Measurements from ENCODE around the gene DDX43. TPM values are rescaled to one million over a fixed set of nuclear protein-coding genes. Genes with fewer than 3 reads are reported as not detected.

The DDX43 gene
- total RNA-seq, 1 experiment from 2014 or later = 24.9 TPM

DNA sequence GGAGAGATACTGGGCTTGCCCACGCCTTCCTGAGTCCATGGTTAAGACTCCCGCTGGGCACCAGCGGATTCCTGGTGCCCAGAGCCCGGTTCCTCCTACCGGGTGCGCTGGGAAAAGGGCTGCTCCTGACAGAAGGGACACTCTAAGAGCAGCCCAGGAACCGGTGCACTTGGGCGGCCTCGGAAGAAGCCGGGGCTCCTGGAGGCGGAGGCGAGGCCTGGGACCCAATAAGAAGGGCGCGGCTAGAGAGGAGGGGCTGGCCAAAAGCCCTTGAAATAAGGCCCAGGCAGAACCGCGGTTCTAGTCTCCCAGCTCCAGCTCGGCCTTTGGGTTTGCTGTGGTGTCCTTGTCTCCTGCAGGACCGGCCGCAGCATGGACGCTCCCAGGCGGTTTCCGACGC lies 32.3 kb upstream of the DDX43 start, which contains the start of gene KHDC3L:
Gene KHDC3L, plus strand, starts transcription at position 301 of the 400 bp plus-strand sequence. Its CDS starts 72 bp downstream, at position 373.
- DNase-seq (ENCODE audit: low read depth, low spot score) = no peak
- POLR2A ChIA-PET = no interaction called here
- no TSS peak for BruUV-seq (replicated peaks)

DNA sequence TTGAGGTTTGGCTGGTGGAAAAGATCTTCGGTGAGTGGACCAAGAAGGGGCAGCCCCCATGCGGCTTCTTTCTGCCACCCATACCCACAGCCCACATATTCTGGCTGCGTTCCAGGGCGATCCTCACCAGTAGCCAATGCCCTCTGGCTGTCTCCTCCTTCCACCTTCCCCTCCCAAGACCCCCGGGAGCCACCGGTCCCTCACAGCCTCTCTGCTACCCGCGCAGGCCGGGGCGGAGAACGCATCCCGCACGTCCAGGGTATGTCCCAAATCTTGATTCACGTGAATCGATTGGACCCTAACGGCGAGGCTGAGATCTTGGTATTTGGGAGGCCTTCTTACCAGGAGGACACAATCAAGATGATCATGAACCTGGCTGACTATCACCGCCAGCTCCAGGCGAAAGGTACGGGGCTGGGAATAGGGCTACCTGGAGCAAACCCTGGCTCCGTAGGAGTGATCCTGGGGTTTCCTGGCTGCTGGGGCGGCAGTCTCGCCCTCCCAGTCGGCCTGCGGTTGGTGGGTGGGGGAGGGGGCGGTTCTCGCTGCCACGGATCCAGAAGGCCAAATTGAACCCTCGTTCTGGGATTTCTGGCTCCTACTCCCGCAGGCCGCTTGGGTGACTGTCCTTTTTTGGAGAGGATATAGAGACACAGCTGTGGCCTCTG lies 31.6 kb upstream of the DDX43 start:
- POLR2A ChIA-PET = interaction anchor here (0.7 kb wide), 1 partner anchor 505 kb away, joined by 4 read pairs; no protein-coding TSS in a partner anchor
- no peak for DNase-seq (ENCODE audit: low read depth, low spot score)
- Histone ChIP-seq H3K4me1 (ENCODE audit: control insufficient read depth, insufficient read depth, low read length) (no peaks in the 10 kb centered on the region), H3K4me3 (ENCODE audit: low read depth in 2 of 2, low read length in 2 of 2) (no peak overlapping the region), H3K9me3 (ENCODE audit: control insufficient read depth, insufficient read depth, low read depth, low read length) (no peaks in the 10 kb centered on the region), H3K27me3 (ENCODE audit: control insufficient read depth, insufficient read depth, low read length) (no peaks in the 10 kb centered on the region), H3K27ac (ENCODE audit: low read length) (no peak overlapping the region), H3K36me3 (ENCODE audit: control insufficient read depth, insufficient read depth, low read length) (no peaks in the 10 kb centered on the region)
- in situ Hi-C loops (cut with HindIII; ENCODE audit: low pct_unique_long_range_greater_than_20kb, low sequenced_read_pairs) = no loop called here
- intact Hi-C loops (cut with micrococcal nuclease; ENCODE audit: unreplicated experiment) = no loop called here
- TF ChIP-seq SIN3A (IDR thresholded peaks at IDR 0.05; ENCODE audit: borderline replicate concordance, insufficient read depth, low read depth, low read length) (no peak), TCF7L2 (IDR thresholded peaks at IDR 0.05; ENCODE audit: low read depth, low read length) (no peak), POLR2AphosphoS5 (IDR thresholded peaks at IDR 0.05; ENCODE audit: low read depth, low read length) (no peak)
- TF ChIP-seq, protein P1, sequence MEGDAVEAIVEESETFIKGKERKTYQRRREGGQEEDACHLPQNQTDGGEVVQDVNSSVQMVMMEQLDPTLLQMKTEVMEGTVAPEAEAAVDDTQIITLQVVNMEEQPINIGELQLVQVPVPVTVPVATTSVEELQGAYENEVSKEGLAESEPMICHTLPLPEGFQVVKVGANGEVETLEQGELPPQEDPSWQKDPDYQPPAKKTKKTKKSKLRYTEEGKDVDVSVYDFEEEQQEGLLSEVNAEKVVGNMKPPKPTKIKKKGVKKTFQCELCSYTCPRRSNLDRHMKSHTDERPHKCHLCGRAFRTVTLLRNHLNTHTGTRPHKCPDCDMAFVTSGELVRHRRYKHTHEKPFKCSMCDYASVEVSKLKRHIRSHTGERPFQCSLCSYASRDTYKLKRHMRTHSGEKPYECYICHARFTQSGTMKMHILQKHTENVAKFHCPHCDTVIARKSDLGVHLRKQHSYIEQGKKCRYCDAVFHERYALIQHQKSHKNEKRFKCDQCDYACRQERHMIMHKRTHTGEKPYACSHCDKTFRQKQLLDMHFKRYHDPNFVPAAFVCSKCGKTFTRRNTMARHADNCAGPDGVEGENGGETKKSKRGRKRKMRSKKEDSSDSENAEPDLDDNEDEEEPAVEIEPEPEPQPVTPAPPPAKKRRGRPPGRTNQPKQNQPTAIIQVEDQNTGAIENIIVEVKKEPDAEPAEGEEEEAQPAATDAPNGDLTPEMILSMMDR (IDR thresholded peaks at IDR 0.05) = no peak
- TF ChIP-seq, protein P2, sequence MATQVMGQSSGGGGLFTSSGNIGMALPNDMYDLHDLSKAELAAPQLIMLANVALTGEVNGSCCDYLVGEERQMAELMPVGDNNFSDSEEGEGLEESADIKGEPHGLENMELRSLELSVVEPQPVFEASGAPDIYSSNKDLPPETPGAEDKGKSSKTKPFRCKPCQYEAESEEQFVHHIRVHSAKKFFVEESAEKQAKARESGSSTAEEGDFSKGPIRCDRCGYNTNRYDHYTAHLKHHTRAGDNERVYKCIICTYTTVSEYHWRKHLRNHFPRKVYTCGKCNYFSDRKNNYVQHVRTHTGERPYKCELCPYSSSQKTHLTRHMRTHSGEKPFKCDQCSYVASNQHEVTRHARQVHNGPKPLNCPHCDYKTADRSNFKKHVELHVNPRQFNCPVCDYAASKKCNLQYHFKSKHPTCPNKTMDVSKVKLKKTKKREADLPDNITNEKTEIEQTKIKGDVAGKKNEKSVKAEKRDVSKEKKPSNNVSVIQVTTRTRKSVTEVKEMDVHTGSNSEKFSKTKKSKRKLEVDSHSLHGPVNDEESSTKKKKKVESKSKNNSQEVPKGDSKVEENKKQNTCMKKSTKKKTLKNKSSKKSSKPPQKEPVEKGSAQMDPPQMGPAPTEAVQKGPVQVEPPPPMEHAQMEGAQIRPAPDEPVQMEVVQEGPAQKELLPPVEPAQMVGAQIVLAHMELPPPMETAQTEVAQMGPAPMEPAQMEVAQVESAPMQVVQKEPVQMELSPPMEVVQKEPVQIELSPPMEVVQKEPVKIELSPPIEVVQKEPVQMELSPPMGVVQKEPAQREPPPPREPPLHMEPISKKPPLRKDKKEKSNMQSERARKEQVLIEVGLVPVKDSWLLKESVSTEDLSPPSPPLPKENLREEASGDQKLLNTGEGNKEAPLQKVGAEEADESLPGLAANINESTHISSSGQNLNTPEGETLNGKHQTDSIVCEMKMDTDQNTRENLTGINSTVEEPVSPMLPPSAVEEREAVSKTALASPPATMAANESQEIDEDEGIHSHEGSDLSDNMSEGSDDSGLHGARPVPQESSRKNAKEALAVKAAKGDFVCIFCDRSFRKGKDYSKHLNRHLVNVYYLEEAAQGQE (IDR thresholded peaks at IDR 0.05; ENCODE audit: insufficient read depth in 1 of 2, low read depth in 2 of 2, low read length in 1 of 2) = no peak
- CTCF ChIA-PET = no interaction called here
- BruUV-seq (replicated peaks) = no TSS peak
- no peak for ATAC-seq

More for the DNA sequence above, 32.3 kb upstream of the DDX43 start, which contains the start of gene KHDC3L:
- in situ Hi-C loops (cut with HindIII; ENCODE audit: low pct_unique_long_range_greater_than_20kb, low sequenced_read_pairs) (no loop called here), intact Hi-C loops (cut with micrococcal nuclease; ENCODE audit: unreplicated experiment) (no loop called here)
- no peaks in the 10 kb centered on the region for H3K4me1 ChIP-seq (ENCODE audit: control insufficient read depth, insufficient read depth, low read length)
- peak; percentile 54; the same call in 1 of the 2 replicates for ATAC-seq
- no peak for TF ChIP-seq POLR2AphosphoS5 (IDR thresholded peaks at IDR 0.05; ENCODE audit: low read depth, low read length)
- TF ChIP-seq SIN3A (IDR thresholded peaks at IDR 0.05; ENCODE audit: borderline replicate concordance, insufficient read depth, low read depth, low read length) = no peak
- TF ChIP-seq, protein P2 (IDR thresholded peaks at IDR 0.05; ENCODE audit: insufficient read depth in 1 of 2, low read depth in 2 of 2, low read length in 1 of 2) = no peak
- TF ChIP-seq TCF7L2 (IDR thresholded peaks at IDR 0.05; ENCODE audit: low read depth, low read length) = no peak
- TF ChIP-seq, protein P1 (IDR thresholded peaks at IDR 0.05) = no peak
- no peaks in the 10 kb centered on the region for H3K9me3 ChIP-seq (ENCODE audit: control insufficient read depth, insufficient read depth, low read depth, low read length)
- H3K4me3 ChIP-seq (ENCODE audit: low read depth in 2 of 2, low read length in 2 of 2) = no peak within 1 kb of the TSS
- CTCF ChIA-PET = no interaction called here
- no peaks in the 10 kb centered on the region for H3K36me3 ChIP-seq (ENCODE audit: control insufficient read depth, insufficient read depth, low read length)
- no peak within 1 kb of the TSS for H3K27ac ChIP-seq (ENCODE audit: low read length)
- no peaks in the 10 kb centered on the region for H3K27me3 ChIP-seq (ENCODE audit: control insufficient read depth, insufficient read depth, low read length)

Data from Panc1 (cell line).